Right cardiac atrium (tissue), 5 donors: ENCODE measurements around the gene BIRC6. TPM values are rescaled to one million over a fixed set of nuclear protein-coding genes. Genes with fewer than 3 reads are reported as not detected.

ENCODE experiments used
- ATAC-seq, 2 donors: fragments of 200-7000 bp; cut with Tn5 transposase; one replicate each; pipeline versions ENCODE4 v1.8.0 to v1.9.1; 2020; ENCODE audit warnings: moderate library complexity in 2 of 2, mild to moderate bottlenecking in 1 of 2
- DNase-seq, 3 donors: peaks; one replicate each; pipeline ENCODE4 v3.0.0-alpha.2; 2020
- H3K27ac ChIP-seq: one replicate; pipeline ENCODE4 v1.5.1; 2013; ENCODE audit warnings: mild to moderate bottlenecking, low read length, control low read depth, moderate library complexity
- H3K27me3 ChIP-seq: one replicate; pipeline ENCODE4 v1.6.1; 2013; ENCODE audit not compliant: control insufficient read depth, insufficient read depth
- H3K4me1 ChIP-seq: one replicate; pipeline ENCODE4 v1.6.1; 2013; ENCODE audit warnings: low read length; ENCODE audit not compliant: control insufficient read depth, insufficient read depth
- H3K4me3 ChIP-seq: one replicate; pipeline ENCODE4 v1.5.1; 2013; ENCODE audit warnings: low read length, control low read depth
- H3K9me3 ChIP-seq: one replicate; pipeline ENCODE4 v1.6.1; 2013; ENCODE audit warnings: low read length; ENCODE audit not compliant: control insufficient read depth
- WGBS: extraction: QIAGEN DNeasy Blood & Tissue Kit; methylation state at CpG from one replicate; pipeline ENCODE4 v1.1.7; 2013; 5-methylcytosine and 5-hydroxymethylcytosine counted together
- intact Hi-C, 4 donors: fragments of 100-400 bp; cut with DNase I; formaldehyde crosslinking; loops; one replicate each; pipeline versions ENCODE4 v1.11.0 to v1.14.0; 2022 to 2023
- polyA plus RNA-seq: library from polyadenylated mRNA; stranded (reverse); fragments of 200-250 nt; gene quantifications from one replicate; pipeline ENCODE4 v1.2.3, GENCODE V29; 2013
- total RNA-seq, 4 donors: library from RNA; stranded (reverse); fragmentation: NEBNext Ultra II Directional; extraction: Animal tissue kit (Norgen Biotek cat#: 25700); gene quantifications; one replicate each; pipeline ENCODE4 v1.2.1, GENCODE V29; 2021
- donor health status: healthy with polysubstance abuse.
- donor health status: DM: no; HTN: yes; CAD: no.
- donor health status: DM: no; HTN: no; CAD: no.
- donor health status: DM: no; HTN: yes; CAD: no; lungs with severe emphysema.
- donor health status: DM: yes; HTN: yes; CAD: no.

BIRC6 gene
- total and polyA plus RNA-seq, 5 donors, result 13.9 to 60.2 (median 44.6) TPM

GRCh38 chr2:32418778-32419177, 62.0 kb downstream of the BIRC6 start:
- DNase-seq (no peak), ATAC-seq (no peak)
- WGBS, result 81% methylated on average over 5 of the region's 5 CpGs
- Histone ChIP-seq H3K4me3 (no peak overlapping the region), H3K9me3 (no peaks in the 10 kb centered on the region), H3K4me1 (peaks cover 2% of the 10 kb centered on the region), H3K27me3 (no peaks in the 10 kb centered on the region), H3K27ac (no peak overlapping the region)
- intact Hi-C loops, result no loop called here

- Histone ChIP-seq H3K27me3 (no peaks in the 10 kb centered on the region), H3K27ac (no peak overlapping the region), H3K4me1 (peaks cover 7% of the 10 kb centered on the region), H3K9me3 (no peaks in the 10 kb centered on the region), H3K4me3 (no peak overlapping the region)
- no peak for DNase-seq
- intact Hi-C loops, result no loop called here
- no peak for ATAC-seq
- WGBS, result 100% methylated on average over 1 of the region's 1 CpG
Observed at GRCh38 chr2:32422133-32422532, 65.3 kb downstream of the BIRC6 start.

- Histone ChIP-seq H3K9me3 (no peaks in the 10 kb centered on the region), H3K27me3 (no peaks in the 10 kb centered on the region), H3K27ac (no peak overlapping the region), H3K4me1 (peaks cover 9% of the 10 kb centered on the region), H3K4me3 (no peak overlapping the region)
- ATAC-seq (no peak), DNase-seq (no peak)
- intact Hi-C loops, result no loop called here
Observed at GRCh38 chr2:32423536-32423935, 66.7 kb downstream of the BIRC6 start.

GRCh38 chr2:32424739-32425138, 67.9 kb downstream of the BIRC6 start:
- intact Hi-C loops, result no loop called here
- ATAC-seq, result no peak
- peaks cover 9% of the 10 kb centered on the region for H3K4me1 ChIP-seq
- DNase-seq, result no peak
- H3K4me3 ChIP-seq, result no peak overlapping the region
- WGBS, result 86% methylated on average over 5 of the region's 5 CpGs
- no peaks in the 10 kb centered on the region for H3K27me3 ChIP-seq
- no peak overlapping the region for H3K27ac ChIP-seq
- H3K9me3 ChIP-seq, result no peaks in the 10 kb centered on the region

- intact Hi-C loops, result no loop called here
- ATAC-seq, result peak; percentile 21 to 50
- no peak for DNase-seq
- H3K4me3 ChIP-seq, result no peak overlapping the region
- WGBS, result 69% methylated on average over 2 of the region's 2 CpGs
- H3K9me3 ChIP-seq, result no peaks in the 10 kb centered on the region
- H3K27ac ChIP-seq, result no peak overlapping the region
- H3K4me1 ChIP-seq, result peaks cover 9% of the 10 kb centered on the region
- H3K27me3 ChIP-seq, result no peaks in the 10 kb centered on the region
Observed at GRCh38 chr2:32425719-32426141, 68.9 kb downstream of the BIRC6 start.

- 70% methylated on average over 6 of the region's 6 CpGs for WGBS
- peak in 1 of 2 donors; percentile 43 for ATAC-seq
Observed at GRCh38 chr2:32427672-32428610, 71.1 kb downstream of the BIRC6 start.

GRCh38 chr2:32430804-32431203, 74.0 kb downstream of the BIRC6 start:
- Histone ChIP-seq H3K4me3 (no peak overlapping the region), H3K4me1 (peaks cover 3% of the 10 kb centered on the region), H3K9me3 (no peaks in the 10 kb centered on the region), H3K27me3 (no peaks in the 10 kb centered on the region), H3K27ac (no peak overlapping the region)
- intact Hi-C loops, result no loop called here
- DNase-seq (no peak), ATAC-seq (no peak)
- 99% methylated on average over 5 of the region's 5 CpGs for WGBS

More at GRCh38 chr2:32427672-32428610, 71.1 kb downstream of the BIRC6 start:
- peaks cover 8% of the 10 kb centered on the region for H3K4me1 ChIP-seq
- no peaks in the 10 kb centered on the region for H3K27me3 ChIP-seq
- H3K4me3 ChIP-seq, result no peak overlapping the region
- no peak overlapping the region for H3K27ac ChIP-seq
- H3K9me3 ChIP-seq, result no peaks in the 10 kb centered on the region
- no peak for DNase-seq
- intact Hi-C loops, result no loop called here

- no peak overlapping the region for H3K4me3 ChIP-seq
- intact Hi-C loops, result no loop called here
- H3K4me1 ChIP-seq, result no peaks in the 10 kb centered on the region
- H3K9me3 ChIP-seq, result no peaks in the 10 kb centered on the region
- DNase-seq, result no peak
- no peak overlapping the region for H3K27ac ChIP-seq
- H3K27me3 ChIP-seq, result no peaks in the 10 kb centered on the region
- 70% methylated on average over 6 of the region's 6 CpGs for WGBS
- no peak for ATAC-seq
Observed at GRCh38 chr2:32436150-32436549, 79.3 kb downstream of the BIRC6 start.

GRCh38 chr2:32442020-32442467, 85.2 kb downstream of the BIRC6 start:
- ATAC-seq, result no peak
- intact Hi-C loops, result no loop called here
- 82% methylated on average over 7 of the region's 7 CpGs for WGBS

GRCh38 chr2:32446369-32446768, 89.5 kb downstream of the BIRC6 start:
- DNase-seq (no peak), ATAC-seq (no peak)
- intact Hi-C loops, result no loop called here
- 98% methylated on average over 6 of the region's 6 CpGs for WGBS
- no peak overlapping the region for H3K4me3 ChIP-seq
- no peaks in the 10 kb centered on the region for H3K9me3 ChIP-seq
- H3K27me3 ChIP-seq, result no peaks in the 10 kb centered on the region
- no peak overlapping the region for H3K27ac ChIP-seq
- H3K4me1 ChIP-seq, result no peaks in the 10 kb centered on the region

More at GRCh38 chr2:32442020-32442467, 85.2 kb downstream of the BIRC6 start:
- Histone ChIP-seq H3K4me3 (no peak overlapping the region), H3K9me3 (no peaks in the 10 kb centered on the region), H3K4me1 (no peaks in the 10 kb centered on the region), H3K27me3 (no peaks in the 10 kb centered on the region), H3K27ac (no peak overlapping the region)
- DNase-seq, result no peak

- H3K4me3 ChIP-seq, result no peak overlapping the region
- H3K27me3 ChIP-seq, result no peaks in the 10 kb centered on the region
- ATAC-seq (no peak), DNase-seq (no peak)
- no peaks in the 10 kb centered on the region for H3K4me1 ChIP-seq
- intact Hi-C loops, result no loop called here
- no peak overlapping the region for H3K27ac ChIP-seq
- no peaks in the 10 kb centered on the region for H3K9me3 ChIP-seq
Observed at GRCh38 chr2:32450851-32451250, 94.0 kb downstream of the BIRC6 start.
